ENCODE measurements around the gene ALOX5.

DNA sequence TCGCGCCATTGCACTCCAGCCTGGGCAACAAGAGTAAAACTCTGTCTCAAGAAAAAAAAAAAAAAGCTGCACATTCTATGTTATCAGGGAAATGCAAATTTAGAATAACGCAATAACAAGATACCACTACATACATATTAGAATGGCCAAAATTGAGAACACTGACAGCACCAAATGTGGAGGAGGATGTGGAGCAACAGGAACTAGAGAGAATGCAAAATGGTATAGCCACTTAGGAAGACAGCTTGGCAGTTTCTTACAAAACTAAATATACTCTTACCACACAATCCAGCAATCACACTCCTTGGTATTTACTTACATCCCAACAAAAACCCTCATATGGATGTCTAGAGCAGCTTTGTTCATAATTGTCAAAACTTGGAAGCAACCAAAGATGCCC lies 76.8 kb downstream of the ALOX5 start:
- TF ChIP-seq, protein P1, sequence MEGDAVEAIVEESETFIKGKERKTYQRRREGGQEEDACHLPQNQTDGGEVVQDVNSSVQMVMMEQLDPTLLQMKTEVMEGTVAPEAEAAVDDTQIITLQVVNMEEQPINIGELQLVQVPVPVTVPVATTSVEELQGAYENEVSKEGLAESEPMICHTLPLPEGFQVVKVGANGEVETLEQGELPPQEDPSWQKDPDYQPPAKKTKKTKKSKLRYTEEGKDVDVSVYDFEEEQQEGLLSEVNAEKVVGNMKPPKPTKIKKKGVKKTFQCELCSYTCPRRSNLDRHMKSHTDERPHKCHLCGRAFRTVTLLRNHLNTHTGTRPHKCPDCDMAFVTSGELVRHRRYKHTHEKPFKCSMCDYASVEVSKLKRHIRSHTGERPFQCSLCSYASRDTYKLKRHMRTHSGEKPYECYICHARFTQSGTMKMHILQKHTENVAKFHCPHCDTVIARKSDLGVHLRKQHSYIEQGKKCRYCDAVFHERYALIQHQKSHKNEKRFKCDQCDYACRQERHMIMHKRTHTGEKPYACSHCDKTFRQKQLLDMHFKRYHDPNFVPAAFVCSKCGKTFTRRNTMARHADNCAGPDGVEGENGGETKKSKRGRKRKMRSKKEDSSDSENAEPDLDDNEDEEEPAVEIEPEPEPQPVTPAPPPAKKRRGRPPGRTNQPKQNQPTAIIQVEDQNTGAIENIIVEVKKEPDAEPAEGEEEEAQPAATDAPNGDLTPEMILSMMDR (IDR thresholded peaks at IDR 0.05; ENCODE audit: low read length) = no peak
- TF ChIP-seq EZH2phosphoT487 (IDR thresholded peaks at IDR 0.05; ENCODE audit: low read length) (no peak), EZH2 (optimal IDR thresholded peaks at IDR 0.05; ENCODE audit: low read depth, low read length) (no peak)
